ENCODE results near the gene EEF2K.
A peak's percentile ranks its signal among the peaks of the same experiment; 100 is the strongest.

Gene EEF2K

GRCh38 chr16:22252317-22252716 is 46.2 kb downstream of the EEF2K start:
- DNase-seq (ENCODE audit: low read depth) = no peak
- TF ChIP-seq CTCF (conservative IDR thresholded peaks at IDR 0.05; ENCODE audit: low read length) = no peak
- no peak overlapping the region for H3K4me3 ChIP-seq (ENCODE audit: low read length)

GRCh38 chr16:22253272-22253671 is 47.2 kb downstream of the EEF2K start:
- TF ChIP-seq CTCF (conservative IDR thresholded peaks at IDR 0.05; ENCODE audit: low read length) = no peak
- H3K4me3 ChIP-seq (ENCODE audit: low read length) = no peak overlapping the region
- DNase-seq (ENCODE audit: low read depth) = no peak

GRCh38 chr16:22255335-22255734 is 49.3 kb downstream of the EEF2K start:
- no peak for DNase-seq (ENCODE audit: low read depth)
- TF ChIP-seq CTCF (conservative IDR thresholded peaks at IDR 0.05; ENCODE audit: low read length) = no peak
- no peak overlapping the region for H3K4me3 ChIP-seq (ENCODE audit: low read length)

GRCh38 chr16:22257440-22257839 is 51.4 kb downstream of the EEF2K start:
- no peak for DNase-seq (ENCODE audit: low read depth)
- no peak for TF ChIP-seq CTCF (conservative IDR thresholded peaks at IDR 0.05; ENCODE audit: low read length)
- H3K4me3 ChIP-seq (ENCODE audit: low read length) = no peak overlapping the region

- no peak for TF ChIP-seq CTCF (conservative IDR thresholded peaks at IDR 0.05; ENCODE audit: low read length)
- DNase-seq (ENCODE audit: low read depth) = no peak
- H3K4me3 ChIP-seq (ENCODE audit: low read length) = no peak overlapping the region
Observed at GRCh38 chr16:22260490-22260889, 54.4 kb downstream of the EEF2K start.

GRCh38 chr16:22262460-22262859 is 56.4 kb downstream of the EEF2K start:
- no peak overlapping the region for H3K4me3 ChIP-seq (ENCODE audit: low read length)
- DNase-seq (ENCODE audit: low read depth) = peak; percentile 19
- no peak for TF ChIP-seq CTCF (conservative IDR thresholded peaks at IDR 0.05; ENCODE audit: low read length)

- TF ChIP-seq CTCF (conservative IDR thresholded peaks at IDR 0.05; ENCODE audit: low read length) = no peak
- DNase-seq (ENCODE audit: low read depth) = peak; percentile 40
- no peak overlapping the region for H3K4me3 ChIP-seq (ENCODE audit: low read length)
Observed at GRCh38 chr16:22264786-22265185, 58.7 kb downstream of the EEF2K start.

Data from AG10803 (cell line).